IPS-20b (cell line): ENCODE results near the gene ACSS3.
"Not testable (repeated sequence)": the region's sequence is repeated elsewhere in the genome, so short reads cannot be mapped to it uniquely, and the experiment has no call there.

Source experiments
- H3K27ac ChIP-seq: one replicate; pipeline ENCODE4 v1.5.1; 2013; ENCODE audit warnings: low read length
- H3K27me3 ChIP-seq: 2 replicates; pipeline ENCODE4 v1.6.1; 2013; ENCODE audit warnings: mild to moderate bottlenecking, low read length, inconsistent platforms; ENCODE audit not compliant: insufficient read depth
- H3K36me3 ChIP-seq: 2 replicates; pipeline ENCODE4 v1.6.1; 2013; ENCODE audit warnings: low read depth, mild to moderate bottlenecking, inconsistent platforms, low read length, moderate library complexity; ENCODE audit not compliant: insufficient read depth
- H3K4me1 ChIP-seq: 2 replicates; pipeline ENCODE4 v1.6.1; 2013; ENCODE audit warnings: mild to moderate bottlenecking, control low read depth, inconsistent platforms, low read length, moderate library complexity; ENCODE audit not compliant: insufficient read depth
- H3K4me3 ChIP-seq: 2 replicates; pipeline ENCODE4 v1.5.1; 2013; ENCODE audit warnings: mild to moderate bottlenecking, low read length, inconsistent platforms
- H3K9ac ChIP-seq: 2 replicates; pipeline ENCODE4 v1.6.1; 2013; ENCODE audit warnings: low read depth, mild to moderate bottlenecking, inconsistent platforms, low read length, moderate library complexity
- H3K9me3 ChIP-seq: 2 replicates; pipeline ENCODE4 v1.6.1; 2013; ENCODE audit warnings: mild to moderate bottlenecking, low read depth, low read length, inconsistent platforms; ENCODE audit not compliant: insufficient read depth

The ACSS3 gene

DNA sequence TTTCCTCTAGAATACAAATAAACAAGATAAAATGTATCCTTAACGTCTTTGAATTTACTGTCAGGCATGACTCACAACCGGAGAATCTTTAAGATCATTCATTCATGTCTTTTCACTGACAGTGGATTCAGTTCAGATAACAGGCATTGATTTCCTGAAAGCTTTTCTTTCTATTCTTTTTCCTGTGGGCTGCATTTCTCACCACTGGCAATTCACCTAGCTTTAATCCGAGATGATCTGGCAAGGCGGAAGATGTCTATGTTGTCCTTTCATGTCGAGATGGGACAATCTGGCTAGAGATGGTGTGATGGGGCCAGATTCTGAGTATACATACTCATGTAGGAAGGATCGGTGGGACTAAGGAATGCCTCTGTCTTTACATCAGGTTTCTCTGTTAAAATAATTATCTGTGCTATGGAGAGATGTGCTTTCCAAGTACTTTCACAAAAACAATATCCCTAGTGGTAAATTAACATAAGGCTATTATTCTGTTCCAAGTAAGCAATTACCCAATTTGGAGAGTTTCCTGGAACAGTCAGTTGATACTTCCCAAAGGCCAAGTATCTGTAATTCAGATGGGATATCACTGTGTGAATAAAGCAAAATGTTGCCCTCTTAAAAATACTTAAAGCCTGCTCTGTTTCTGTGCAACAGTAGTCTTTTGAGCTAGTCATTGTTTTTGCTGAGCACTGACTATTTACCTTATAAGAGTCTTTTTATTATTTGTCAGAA, 17.8 kb downstream of the ACSS3 start:
- Histone ChIP-seq H3K4me1 (peaks cover 5% of the 10 kb centered on the region; the same call in 1 of the 2 replicates), H3K36me3 (no peaks in the 10 kb centered on the region), H3K9me3 (no peaks in the 10 kb centered on the region), H3K4me3 (no peak overlapping the region), H3K27ac (no peak overlapping the region), H3K27me3 (no peaks in the 10 kb centered on the region), H3K9ac (no peak overlapping the region)

DNA sequence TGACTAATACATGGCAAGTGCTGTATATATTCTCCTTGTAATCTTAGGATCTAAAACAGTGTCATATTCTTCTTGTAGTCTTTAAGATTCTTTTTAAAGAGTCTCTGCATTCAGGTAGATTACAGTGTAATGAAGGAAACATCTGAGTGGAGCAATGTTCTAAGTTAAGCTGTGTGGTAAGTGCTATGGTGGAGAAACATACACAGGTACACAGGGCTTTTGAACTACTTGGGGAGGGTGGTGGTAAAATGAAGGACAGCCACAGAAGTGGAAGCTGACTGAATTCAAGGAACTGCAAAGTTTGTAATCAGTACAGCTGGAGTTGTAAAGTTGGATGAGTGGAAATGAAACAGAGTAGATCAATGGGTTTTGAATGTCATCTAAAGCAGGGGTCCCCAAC, 27.8 kb downstream of the ACSS3 start:
- H3K4me1 ChIP-seq = peaks cover 5% of the 10 kb centered on the region; the same call in 1 of the 2 replicates
- H3K36me3 ChIP-seq = 0 out of 2 replicates have a peak, but pooled peaks cover 3% of the 10 kb centered on the region

GRCh38 chr12:81114226-81114625, 36.3 kb downstream of the ACSS3 start:
- H3K27me3 ChIP-seq = no peaks in the 10 kb centered on the region
- no peak overlapping the region for H3K27ac ChIP-seq
- H3K9me3 ChIP-seq = no peaks in the 10 kb centered on the region
- H3K9ac ChIP-seq = no peak overlapping the region
- H3K4me3 ChIP-seq = no peak overlapping the region
- H3K36me3 ChIP-seq = peaks cover 23% of the 10 kb centered on the region; the same call in 1 of the 2 replicates
- no peaks in the 10 kb centered on the region for H3K4me1 ChIP-seq

More for the DNA sequence above, 27.8 kb downstream of the ACSS3 start:
- no peak overlapping the region for H3K4me3 ChIP-seq
- no peaks in the 10 kb centered on the region for H3K9me3 ChIP-seq
- H3K27me3 ChIP-seq = no peaks in the 10 kb centered on the region
- H3K27ac ChIP-seq = no peak overlapping the region
- H3K9ac ChIP-seq = no peak overlapping the region

DNA sequence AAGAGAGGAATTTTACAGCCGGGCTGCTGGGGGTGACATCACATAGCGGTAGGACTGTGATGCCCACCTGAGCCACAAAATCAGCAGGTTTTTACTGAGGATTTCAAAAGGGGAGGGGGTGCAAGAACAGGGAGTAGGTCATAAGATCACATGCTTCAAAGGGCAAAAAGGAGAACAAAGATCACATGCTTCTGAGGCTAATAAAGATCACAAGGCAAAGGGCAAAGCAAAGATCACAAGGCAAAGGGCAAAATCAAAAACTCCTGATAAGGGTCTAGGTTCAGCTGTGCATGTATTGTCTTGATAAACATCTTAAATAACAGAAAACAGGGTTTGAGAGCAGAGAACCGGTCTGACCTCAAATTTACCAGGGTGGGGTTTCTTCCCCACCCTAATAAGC, 41.2 kb downstream of the ACSS3 start:
- H3K9me3 ChIP-seq, H3K4me3 ChIP-seq, H3K27ac ChIP-seq, H3K27me3 ChIP-seq, H3K4me1 ChIP-seq, H3K9ac ChIP-seq: not testable (repeated sequence)
- peaks cover 14% of the 10 kb centered on the region; the same call in 1 of the 2 replicates for H3K36me3 ChIP-seq

DNA sequence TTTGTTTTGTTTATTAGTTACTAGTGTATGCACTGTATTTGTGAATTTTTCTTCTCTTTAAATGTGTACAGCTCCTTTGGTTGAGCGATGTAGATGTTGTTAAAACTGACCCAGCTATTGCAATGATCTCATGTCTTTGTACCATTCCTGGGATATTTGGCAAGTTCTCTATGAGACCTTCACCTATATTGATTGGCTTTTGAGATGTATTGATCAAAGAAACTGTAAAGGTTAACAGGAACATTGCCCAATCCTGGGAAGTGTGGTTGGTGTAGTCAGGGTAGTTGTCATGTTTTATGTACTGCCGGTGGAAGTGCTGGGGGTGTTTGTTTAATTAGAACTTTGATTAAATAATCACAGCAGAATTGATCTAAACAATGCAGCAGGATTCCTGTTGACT, 43.1 kb downstream of the ACSS3 start:
- no peaks in the 10 kb centered on the region for H3K27me3 ChIP-seq
- H3K27ac ChIP-seq = no peak overlapping the region
- H3K9me3 ChIP-seq = no peaks in the 10 kb centered on the region

GRCh38 chr12:81123611-81124010, 45.7 kb downstream of the ACSS3 start:
- no peaks in the 10 kb centered on the region for H3K9me3 ChIP-seq
- H3K4me3 ChIP-seq = no peak overlapping the region
- H3K9ac ChIP-seq = no peak overlapping the region
- H3K27ac ChIP-seq = no peak overlapping the region
- H3K27me3 ChIP-seq = no peaks in the 10 kb centered on the region
- peaks cover 3% of the 10 kb centered on the region; the same call in 1 of the 2 replicates for H3K36me3 ChIP-seq
- no peaks in the 10 kb centered on the region for H3K4me1 ChIP-seq

More for the DNA sequence above, 43.1 kb downstream of the ACSS3 start:
- H3K4me1 ChIP-seq = no peaks in the 10 kb centered on the region
- H3K36me3 ChIP-seq = peaks cover 14% of the 10 kb centered on the region; the same call in 1 of the 2 replicates
- no peak overlapping the region for H3K9ac ChIP-seq
- no peak overlapping the region for H3K4me3 ChIP-seq

GRCh38 chr12:81125691-81126090, 47.8 kb downstream of the ACSS3 start:
- Histone ChIP-seq H3K27ac (no peak overlapping the region), H3K9ac (no peak overlapping the region), H3K4me3 (no peak overlapping the region), H3K36me3 (no peaks in the 10 kb centered on the region), H3K27me3 (no peaks in the 10 kb centered on the region), H3K4me1 (no peaks in the 10 kb centered on the region), H3K9me3 (no peaks in the 10 kb centered on the region)

DNA sequence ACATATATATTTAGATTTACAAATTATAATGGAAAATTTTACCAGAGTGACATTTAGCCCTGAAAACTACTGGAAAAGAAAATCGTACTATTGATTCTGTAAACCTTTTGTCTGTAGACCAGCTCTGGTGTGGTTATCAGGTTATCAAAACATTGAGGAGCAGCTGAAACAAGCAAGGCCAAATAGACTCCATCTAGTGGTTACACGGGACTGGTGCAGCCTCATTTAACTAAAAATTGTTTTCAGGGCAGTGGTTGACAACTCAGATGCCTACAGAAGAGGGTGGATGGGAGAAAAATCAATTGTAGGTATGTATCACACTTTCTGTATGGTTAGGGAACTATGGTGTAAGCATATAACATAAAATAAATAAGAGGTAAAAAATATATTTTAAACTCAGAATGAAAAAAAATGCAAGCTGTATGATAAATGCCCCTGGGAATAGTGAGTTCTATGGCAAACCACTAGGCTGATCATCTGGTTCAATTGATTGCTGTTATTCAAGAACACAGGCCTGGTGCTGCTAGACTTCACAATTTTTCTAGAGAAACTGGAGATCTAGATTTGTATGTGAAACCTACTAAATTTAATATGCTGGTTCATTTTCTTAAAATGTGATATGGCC, 51.2 kb downstream of the ACSS3 start:
- Histone ChIP-seq H3K4me1 (no peaks in the 10 kb centered on the region), H3K9ac (no peak overlapping the region), H3K9me3 (no peaks in the 10 kb centered on the region), H3K4me3 (no peak overlapping the region), H3K27ac (no peak overlapping the region), H3K36me3 (no peaks in the 10 kb centered on the region), H3K27me3 (no peaks in the 10 kb centered on the region)

DNA sequence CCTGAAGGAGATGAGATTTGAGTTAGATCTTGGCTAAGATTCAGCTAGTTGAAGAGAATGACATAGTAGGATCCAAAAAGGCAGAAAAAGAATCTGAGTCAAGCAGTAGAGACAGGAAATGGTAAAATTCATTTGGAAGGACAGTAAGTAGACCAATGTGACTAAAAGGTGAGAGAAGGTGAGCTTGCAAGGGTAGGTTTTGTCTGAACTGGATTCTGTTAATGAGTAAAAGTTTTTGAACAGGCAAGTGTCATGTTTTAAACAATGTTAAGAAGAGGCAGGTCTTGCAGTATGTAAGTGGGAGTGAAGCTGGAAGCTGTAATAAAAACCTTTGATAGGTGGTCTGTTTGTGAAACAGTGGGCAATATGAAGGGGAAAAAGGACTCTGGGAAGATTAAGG, 58.6 kb downstream of the ACSS3 start:
- Histone ChIP-seq H3K27ac (no peak overlapping the region), H3K9me3 (no peaks in the 10 kb centered on the region), H3K4me3 (no peak overlapping the region)

GRCh38 chr12:81137801-81138200, 59.9 kb downstream of the ACSS3 start:
- H3K9ac ChIP-seq = no peak overlapping the region
- H3K4me1 ChIP-seq = no peaks in the 10 kb centered on the region
- no peak overlapping the region for H3K27ac ChIP-seq
- H3K9me3 ChIP-seq = no peaks in the 10 kb centered on the region
- H3K4me3 ChIP-seq = no peak overlapping the region
- no peaks in the 10 kb centered on the region for H3K36me3 ChIP-seq
- H3K27me3 ChIP-seq = no peaks in the 10 kb centered on the region

More for the DNA sequence above, 58.6 kb downstream of the ACSS3 start:
- Histone ChIP-seq H3K36me3 (no peaks in the 10 kb centered on the region), H3K27me3 (no peaks in the 10 kb centered on the region), H3K9ac (no peak overlapping the region), H3K4me1 (no peaks in the 10 kb centered on the region)

- Histone ChIP-seq H3K36me3 (peaks cover 3% of the 10 kb centered on the region; the same call in 1 of the 2 replicates), H3K4me3 (no peak overlapping the region), H3K9me3 (no peaks in the 10 kb centered on the region), H3K4me1 (no peaks in the 10 kb centered on the region), H3K9ac (no peak overlapping the region), H3K27me3 (no peaks in the 10 kb centered on the region), H3K27ac (no peak overlapping the region)
Measured at GRCh38 chr12:81141217-81141616, 63.3 kb downstream of the ACSS3 start.

DNA sequence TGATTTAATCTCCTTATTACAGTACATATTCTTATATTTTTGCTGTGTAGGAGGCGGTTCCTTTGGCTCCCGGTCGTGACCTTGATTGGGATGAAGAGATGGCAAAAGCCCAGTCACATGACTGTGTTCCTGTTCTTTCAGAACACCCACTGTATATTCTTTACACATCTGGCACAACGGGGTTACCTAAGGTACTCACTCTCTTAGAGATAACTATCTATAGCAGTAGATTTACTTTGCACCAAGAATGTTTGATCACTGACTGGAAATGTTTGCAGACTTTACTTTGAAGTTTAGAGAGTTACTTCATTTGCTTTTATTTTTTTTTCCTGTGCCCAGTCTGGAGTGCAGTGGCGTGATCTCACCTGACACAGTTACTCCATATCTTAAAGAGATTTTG, 65.2 kb downstream of the ACSS3 start:
- peaks cover 5% of the 10 kb centered on the region; the same call in 1 of the 2 replicates for H3K36me3 ChIP-seq
- H3K27ac ChIP-seq = no peak overlapping the region

More for the DNA sequence above, 65.2 kb downstream of the ACSS3 start:
- Histone ChIP-seq H3K4me3 (no peak overlapping the region), H3K4me1 (no peaks in the 10 kb centered on the region), H3K9ac (no peak overlapping the region), H3K27me3 (no peaks in the 10 kb centered on the region), H3K9me3 (no peaks in the 10 kb centered on the region)
